ENCODE measurements around the gene DNLZ.

- no peak for TF ChIP-seq CTCF (IDR thresholded peaks at IDR 0.05)
- no peak for TF ChIP-seq EZH2phosphoT487 (IDR thresholded peaks at IDR 0.05; ENCODE audit: borderline replicate concordance, low read depth)
- no peak for TF ChIP-seq RXRA (IDR thresholded peaks at IDR 0.05; ENCODE audit: borderline replicate concordance, low read depth)
- no peak for TF ChIP-seq EP300 (IDR thresholded peaks at IDR 0.05; ENCODE audit: borderline replicate concordance in 1 of 2, low read depth in 1 of 2, low read length in 1 of 2)
- TF ChIP-seq JUND (IDR thresholded peaks at IDR 0.05), result no peak
- TF ChIP-seq RFX5 (IDR thresholded peaks at IDR 0.05; ENCODE audit: low read length), result no peak
- TF ChIP-seq POLR2AphosphoS5 (IDR thresholded peaks at IDR 0.05; ENCODE audit: low read depth, low read length), result no peak
Observed at GRCh38 chr9:136329211-136329627, 34.3 kb downstream of the DNLZ start.

Measured in SK-N-SH (cell line).